Mesendoderm (in vitro differentiated cells): ENCODE measurements around the gene GRIK5.
"Not testable (repeated sequence)": the region's sequence is repeated elsewhere in the genome, so short reads cannot be mapped to it uniquely, and the experiment has no call there.

Experiments used
- DNase-seq: peaks from one replicate; pipeline ENCODE4 v3.0.0; 2013
- H2AK5ac ChIP-seq: 2 replicates; pipeline ENCODE4 v1.6.1; 2013; ENCODE audit warnings: low read length, inconsistent platforms
- H2BK120ac ChIP-seq: 2 replicates; pipeline ENCODE4 v1.6.1; 2013; ENCODE audit warnings: low read depth, mild to moderate bottlenecking, low read length, moderate library complexity, mixed read lengths
- H2BK15ac ChIP-seq: replicated peaks from 2 replicates; pipeline ENCODE4 v1.6.1; 2013; ENCODE audit warnings: low read depth, mild to moderate bottlenecking, moderate library complexity
- H2BK5ac ChIP-seq: 2 replicates; pipeline ENCODE4 v1.6.1; 2013; ENCODE audit warnings: low read length, inconsistent platforms
- H3K18ac ChIP-seq: 2 replicates; pipeline ENCODE4 v1.6.1; 2013; ENCODE audit warnings: mild to moderate bottlenecking, low read length, mixed read lengths
- H3K23ac ChIP-seq: one replicate; pipeline ENCODE4 v1.6.1; 2013; ENCODE audit warnings: low read length
- H3K27ac ChIP-seq: 2 replicates; pipeline ENCODE4 v1.5.1; 2013; ENCODE audit warnings: low read depth, mild to moderate bottlenecking, inconsistent platforms, low read length, moderate library complexity
- H3K27me3 ChIP-seq: 2 replicates; pipeline ENCODE4 v1.6.1; 2013; ENCODE audit warnings: low read length, control low read depth, mild to moderate bottlenecking, inconsistent platforms; ENCODE audit not compliant: insufficient read depth, poor library complexity
- H3K36me3 ChIP-seq: 2 replicates; pipeline ENCODE4 v1.6.1; 2013; ENCODE audit warnings: low read length, inconsistent platforms; ENCODE audit not compliant: control insufficient read depth, insufficient read depth
- H3K4ac ChIP-seq: one replicate; pipeline ENCODE4 v1.6.1; 2013; ENCODE audit warnings: low read depth, mild to moderate bottlenecking, low read length, moderate library complexity
- H3K4me1 ChIP-seq: 2 replicates; pipeline ENCODE4 v1.6.1; 2013; ENCODE audit warnings: low read depth, low read length, inconsistent platforms; ENCODE audit not compliant: control insufficient read depth
- H3K4me2 ChIP-seq: 2 replicates; pipeline ENCODE4 v1.6.1; 2013; ENCODE audit warnings: low read length
- H3K4me3 ChIP-seq: 2 replicates; pipeline ENCODE4 v1.5.1; 2013; ENCODE audit warnings: mild to moderate bottlenecking, low read length
- H3K56ac ChIP-seq: one replicate; pipeline ENCODE4 v1.6.1; 2013; ENCODE audit warnings: low read length
- H3K79me1 ChIP-seq: 2 replicates; pipeline ENCODE4 v1.6.1; 2013; ENCODE audit warnings: low read length, inconsistent platforms
- H3K79me2 ChIP-seq: 2 replicates; pipeline ENCODE4 v1.6.1; 2013; ENCODE audit warnings: mild to moderate bottlenecking, low read length; ENCODE audit not compliant: control insufficient read depth, insufficient read depth
- H3K9ac ChIP-seq: 2 replicates; pipeline ENCODE4 v1.6.1; 2013; ENCODE audit warnings: low read length, inconsistent platforms
- H4K5ac ChIP-seq: one replicate; pipeline ENCODE4 v1.6.1; 2013; ENCODE audit warnings: low read length
- H4K8ac ChIP-seq: one replicate; pipeline ENCODE4 v1.6.1; 2013; ENCODE audit warnings: low read depth, mild to moderate bottlenecking, control low read depth, low read length, moderate library complexity
- WGBS: extraction: QIAGEN DNeasy Blood & Tissue Kit; methylation state at CpG from one replicate; pipeline ENCODE4 v1.1.7; 2013; ENCODE audit warnings: low lambda C conversion rate, missing lambda C conversion rate; ENCODE audit not compliant: insufficient coverage; ENCODE audit errors: extremely low coverage; 5-methylcytosine and 5-hydroxymethylcytosine counted together

Gene GRIK5

DNA sequence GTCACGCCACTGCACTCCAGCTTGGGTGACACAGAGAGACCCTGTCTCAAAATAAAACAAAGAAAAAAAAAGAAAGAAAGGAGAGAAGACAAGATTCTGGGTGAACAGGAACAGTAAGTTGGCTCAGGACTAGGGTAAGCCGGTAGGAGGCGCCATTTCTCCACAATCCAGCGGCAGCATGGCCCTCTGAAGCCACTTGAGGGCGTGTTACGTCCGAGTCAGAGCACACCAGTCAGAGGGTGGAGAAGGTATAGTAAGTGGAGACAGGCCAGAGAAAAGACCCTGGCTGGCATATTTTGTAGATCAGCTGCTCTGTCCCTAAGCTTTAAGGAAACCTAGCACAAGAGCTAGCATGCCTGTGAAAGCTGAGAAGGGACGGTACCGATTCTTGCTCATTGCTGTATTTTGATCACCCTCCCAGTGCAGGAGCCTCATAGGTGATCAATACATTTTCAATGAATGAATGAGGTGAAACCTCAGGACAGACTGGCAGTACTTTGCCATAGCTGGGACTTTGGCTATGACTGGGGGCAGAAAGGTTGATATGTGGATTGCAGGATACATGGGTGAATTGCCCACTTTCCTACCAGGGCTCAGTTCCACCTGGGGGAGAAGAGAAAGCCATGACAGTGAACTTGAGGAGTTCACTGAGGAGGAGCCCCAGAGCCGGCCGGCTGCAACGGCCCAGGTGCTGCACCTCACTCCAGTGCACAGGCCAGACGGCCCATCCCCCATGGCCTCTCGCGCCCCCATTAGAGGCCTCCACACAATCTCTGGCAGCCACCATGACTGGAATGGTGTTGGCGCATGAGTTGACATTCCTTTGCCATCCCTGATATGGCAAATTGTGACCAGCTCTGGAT lies 38.8 kb upstream of the GRIK5 start:
- no peak overlapping the region for H2AK5ac ChIP-seq
- H3K79me1 ChIP-seq = no peaks in the 10 kb centered on the region
- H4K8ac ChIP-seq = no peak overlapping the region
- H3K4me2 ChIP-seq = no peak overlapping the region
- no peak overlapping the region for H3K27ac ChIP-seq
- no CpG with 5 or more reads among the region's 16 CpGs for WGBS
- H3K4me3 ChIP-seq = no peak overlapping the region
- H2BK15ac ChIP-seq = no peak overlapping the region
- no peak overlapping the region for H3K4ac ChIP-seq
- H3K4me1 ChIP-seq = no peaks in the 10 kb centered on the region
- no peak overlapping the region for H2BK120ac ChIP-seq
- no peak overlapping the region for H3K18ac ChIP-seq
- no peak overlapping the region for H3K56ac ChIP-seq
- no peak overlapping the region for H3K23ac ChIP-seq
- peak; percentile 93 for DNase-seq
- peak overlapping the region; percentile 3 for H3K9ac ChIP-seq
- no peaks in the 10 kb centered on the region for H3K27me3 ChIP-seq
- H3K79me2 ChIP-seq = no peaks in the 10 kb centered on the region
- no peak overlapping the region for H2BK5ac ChIP-seq
- no peak overlapping the region for H4K5ac ChIP-seq
- H3K36me3 ChIP-seq = no peaks in the 10 kb centered on the region

DNA sequence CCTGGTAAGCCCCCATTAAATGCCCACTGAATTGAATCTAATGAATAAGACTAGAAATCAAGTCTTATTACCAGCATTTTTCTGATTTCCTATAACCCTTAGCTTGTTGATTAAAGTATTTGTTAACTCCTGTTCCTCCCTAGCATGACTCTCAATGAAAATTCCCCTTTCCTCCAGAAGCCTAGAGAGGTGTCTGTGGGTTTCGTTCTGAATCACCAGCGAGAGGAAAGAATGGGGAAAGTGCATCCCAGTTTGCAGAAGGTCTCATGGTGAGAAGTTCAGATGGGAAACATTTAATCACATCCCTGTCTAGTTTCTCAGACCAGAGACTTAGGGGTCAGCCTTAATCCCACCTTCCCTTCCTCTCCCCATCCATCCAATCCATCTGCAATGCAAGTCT lies 35.4 kb upstream of the GRIK5 start:
- Histone ChIP-seq H3K36me3 (no peaks in the 10 kb centered on the region), H3K4ac (no peak overlapping the region), H2AK5ac (no peak overlapping the region), H3K79me1 (no peaks in the 10 kb centered on the region), H4K5ac (no peak overlapping the region), H2BK5ac (no peak overlapping the region), H3K18ac (no peak overlapping the region), H3K4me3 (no peak overlapping the region), H3K79me2 (no peaks in the 10 kb centered on the region), H2BK15ac (no peak overlapping the region), H2BK120ac (no peak overlapping the region), H3K56ac (no peak overlapping the region), H3K9ac (no peak overlapping the region), H3K23ac (no peak overlapping the region), H4K8ac (no peak overlapping the region), H3K27me3 (no peaks in the 10 kb centered on the region), H3K27ac (no peak overlapping the region), H3K4me2 (no peak overlapping the region), H3K4me1 (no peaks in the 10 kb centered on the region)
- whole genome bisulfite sequencing = no CpG with 5 or more reads among the region's 2 CpGs
- DNase-seq = no peak

DNA sequence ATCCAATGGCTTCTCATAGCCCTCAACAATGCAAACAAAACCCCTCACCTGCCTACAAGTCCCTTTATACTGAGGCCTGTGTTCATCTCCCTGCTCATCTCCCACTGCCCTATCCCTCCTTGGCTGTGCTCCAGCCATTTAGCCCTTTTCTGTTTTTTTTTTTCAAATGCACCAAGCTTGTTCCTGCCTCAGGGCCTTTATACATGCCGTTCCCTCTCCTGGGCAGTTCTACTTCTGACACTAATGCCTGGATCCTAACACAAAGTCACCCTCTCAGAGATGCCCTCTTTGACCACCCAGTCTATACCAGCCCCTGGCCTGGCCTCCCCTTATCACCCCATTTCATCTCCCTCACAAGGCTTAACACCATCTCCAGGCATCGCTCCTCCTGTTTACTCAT lies 32.9 kb upstream of the GRIK5 start:
- Histone ChIP-seq H3K56ac (no peak overlapping the region), H3K4me1 (no peaks in the 10 kb centered on the region), H2BK15ac (no peak overlapping the region), H2AK5ac (no peak overlapping the region), H4K5ac (no peak overlapping the region), H4K8ac (no peak overlapping the region), H3K23ac (no peak overlapping the region), H3K4ac (no peak overlapping the region), H3K9ac (no peak overlapping the region), H3K79me2 (no peaks in the 10 kb centered on the region), H3K27ac (no peak overlapping the region), H3K27me3 (no peaks in the 10 kb centered on the region), H2BK120ac (no peak overlapping the region), H3K18ac (no peak overlapping the region), H3K79me1 (no peaks in the 10 kb centered on the region), H3K4me3 (no peak overlapping the region), H2BK5ac (no peak overlapping the region), H3K4me2 (no peak overlapping the region), H3K36me3 (no peaks in the 10 kb centered on the region)
- WGBS = no CpG with 5 or more reads among the region's 2 CpGs
- no peak for DNase-seq

DNA sequence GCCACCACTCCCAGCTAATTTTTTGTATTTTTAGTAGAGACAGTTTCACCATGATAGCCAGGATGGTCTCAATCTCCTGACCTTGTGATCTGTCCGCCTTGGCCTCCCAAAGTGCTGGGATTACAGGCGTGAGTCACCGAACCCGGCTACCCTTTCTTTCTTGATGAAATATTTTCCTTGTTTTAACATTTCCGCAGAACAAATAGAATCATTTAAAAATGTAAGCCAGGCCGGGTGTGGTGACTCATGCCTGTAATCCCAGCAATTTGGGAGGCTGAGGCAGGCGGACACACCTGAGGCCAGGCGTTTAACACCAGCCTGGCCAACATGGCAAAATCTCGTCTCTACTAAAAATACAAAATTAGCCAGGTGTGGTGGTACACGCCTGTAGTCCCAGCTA lies 30.2 kb upstream of the GRIK5 start:
- H2AK5ac ChIP-seq, H4K5ac ChIP-seq, H3K27ac ChIP-seq, H3K4ac ChIP-seq, H3K79me2 ChIP-seq, H3K4me3 ChIP-seq, H4K8ac ChIP-seq, DNase-seq, H2BK15ac ChIP-seq, H3K27me3 ChIP-seq, H2BK120ac ChIP-seq, H2BK5ac ChIP-seq, H3K79me1 ChIP-seq, H3K4me1 ChIP-seq, H3K56ac ChIP-seq, H3K18ac ChIP-seq, H3K9ac ChIP-seq, H3K36me3 ChIP-seq, H3K23ac ChIP-seq, H3K4me2 ChIP-seq: not testable (repeated sequence)
- no CpG with 5 or more reads among the region's 10 CpGs for WGBS

DNA sequence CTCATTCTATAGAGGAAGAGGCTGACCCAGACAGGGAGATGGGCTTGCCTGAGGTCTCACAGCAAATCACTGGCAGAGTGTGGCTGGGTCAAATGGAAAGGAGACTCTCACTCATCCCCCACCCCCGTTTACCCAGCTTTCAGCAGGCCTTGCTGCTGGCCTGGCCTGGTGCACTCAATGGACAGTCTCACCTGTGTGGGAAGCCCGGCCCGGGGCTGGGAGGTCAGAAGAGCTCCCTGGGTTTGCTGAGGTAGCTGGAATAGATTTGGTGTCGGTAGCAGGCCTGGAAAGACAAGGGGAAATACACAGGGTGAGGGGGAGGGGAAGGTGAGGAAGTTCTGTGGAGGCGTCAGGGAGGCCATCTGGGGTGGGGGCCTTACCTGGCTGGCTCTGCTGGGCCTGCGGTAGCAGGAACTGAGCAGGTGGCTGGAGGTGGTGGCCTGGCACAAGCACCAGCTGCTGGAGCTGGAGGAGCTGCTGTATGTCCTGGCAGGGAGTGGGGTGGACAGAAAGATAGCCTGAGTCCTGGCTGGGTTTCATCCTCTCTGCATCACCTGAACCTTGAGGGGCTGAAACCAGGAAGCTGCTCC lies 29.4 kb upstream of the GRIK5 start:
- no peak overlapping the region for H2BK15ac ChIP-seq
- DNase-seq = no peak
- no peak overlapping the region for H3K18ac ChIP-seq
- H4K5ac ChIP-seq = no peak overlapping the region
- H2AK5ac ChIP-seq = no peak overlapping the region
- no peaks in the 10 kb centered on the region for H3K79me1 ChIP-seq
- H3K23ac ChIP-seq = no peak overlapping the region
- H4K8ac ChIP-seq = no peak overlapping the region
- no peaks in the 10 kb centered on the region for H3K36me3 ChIP-seq
- no peaks in the 10 kb centered on the region for H3K79me2 ChIP-seq
- no peaks in the 10 kb centered on the region for H3K27me3 ChIP-seq
- H3K56ac ChIP-seq = peak overlapping the region; percentile 7
- H3K4ac ChIP-seq = no peak overlapping the region
- H3K9ac ChIP-seq = no peak overlapping the region
- H3K4me2 ChIP-seq = no peak overlapping the region
- H2BK5ac ChIP-seq = no peak overlapping the region
- no peak overlapping the region for H3K4me3 ChIP-seq
- no peak overlapping the region for H2BK120ac ChIP-seq
- no peak overlapping the region for H3K27ac ChIP-seq
- no peaks in the 10 kb centered on the region for H3K4me1 ChIP-seq
- WGBS = no CpG with 5 or more reads among the region's 6 CpGs
